Activated CD4-positive, alpha-beta T cell treated with anti-CD3 and anti-CD28 coated beads for 36 hours (primary cell): ENCODE data around the gene GATAD2B. TPM values are rescaled to one million over a fixed set of nuclear protein-coding genes. Genes with fewer than 3 reads are reported as not detected.

Experiments
- ATAC-seq: fragments of 200-7000 bp; cut with Tn5 transposase; one replicate; pipeline ENCODE4 v1.10.0; 2021; ENCODE audit warnings: mild to moderate bottlenecking, moderate library complexity
- CTCF ChIA-PET: fragments of 350-600 bp; sonication (Branson Sonifier 250); formaldehyde crosslinking; loops from one replicate; lab custom pipeline; 2021; ENCODE audit warnings: antibody characterized with exemption; lab: Charles Lee
- POLR2A ChIA-PET: fragments of 350-600 bp; sonication (Branson Sonifier 250); formaldehyde crosslinking; loops from one replicate; lab custom pipeline; 2021; ENCODE audit warnings: antibody characterized with exemption, inconsistent platforms; lab: Charles Lee
- DNase-seq: peaks from one replicate; pipeline ENCODE4 v3.0.0-alpha.2; 2020
- H3K27ac Mint-ChIP-seq: one replicate; pipeline ENCODE4 v1.8.0; 2021; ENCODE audit warnings: mixed read lengths
- H3K27me3 Mint-ChIP-seq: one replicate; pipeline ENCODE4 v1.8.0; 2021; ENCODE audit warnings: mixed read lengths
- H3K36me3 Mint-ChIP-seq: one replicate; pipeline ENCODE4 v1.8.0; 2021; ENCODE audit warnings: low read depth, mixed read lengths
- H3K4me1 Mint-ChIP-seq: one replicate; pipeline ENCODE4 v1.8.0; 2021; ENCODE audit warnings: mixed read lengths
- H3K4me3 Mint-ChIP-seq: one replicate; pipeline ENCODE4 v1.8.0; 2021; ENCODE audit warnings: mild to moderate bottlenecking, moderate library complexity, mixed read lengths
- H3K9me3 Mint-ChIP-seq: one replicate; pipeline ENCODE4 v1.8.0; 2021; ENCODE audit warnings: low read depth, mixed read lengths
- intact Hi-C, 2 experiments: fragments of 100-400 bp; cut with DNase I in 1 of 2; cut with micrococcal nuclease in 1 of 2; formaldehyde crosslinking; loops; one replicate each; pipeline versions ENCODE4 v1.14.2 to v1.15.1; 2022 to 2024; cut with DNase I, micrococcal nuclease
- total RNA-seq, 2 experiments: library from RNA; stranded (reverse); gene quantifications; one replicate each; pipeline ENCODE4 v1.2.3, GENCODE V29; 2021

GATAD2B gene
- total RNA-seq: 10 to 100 TPM; 57.0 to 63.9 TPM

GRCh38 chr1:153922972-153923925, at the start of gene GATAD2B:
GATAD2B (minus strand) TSS chr1:153922972; CDS start chr1:153828347, 94,625 bp downstream.
- Mint-ChIP-seq H3K4me1 (peaks cover 36% of the 10 kb centered on the region), H3K9me3 (no peaks in the 10 kb centered on the region), H3K27me3 (no peaks in the 10 kb centered on the region), H3K36me3 (peaks cover 12% of the 10 kb centered on the region), H3K27ac (peak within 1 kb of the TSS; percentile 97), H3K4me3 (peak within 1 kb of the TSS; percentile 89)
- ChIA-PET POLR2A (interaction anchor here (0.9 to 3.6 kb wide), 6 partner anchors 17 to 69 kb away, joined by 3 to 24 read pairs (median 6); partner anchors contain the start of genes DENND4B, RPS27 and SLC39A1), CTCF (interaction anchor here (0.5 to 4.1 kb wide), 13 partner anchors 12 to 1047 kb away, joined by 3 to 12 read pairs (median 3); partner anchors contain the start of genes RAB13, RPS27 and SHC1)
- DNase-seq: peak; percentile 99
- intact Hi-C loops: loop anchor here (1.0 to 5.0 kb wide), 21 partner anchors 21 to 684 kb away; partner anchors contain the start of genes CRTC2 (in 2 of the 2), RPS27 (in 2 of the 2), UBAP2L (in 2 of the 2) and CREB3L4 (in 1 of the 2)
- peak; percentile 94 for ATAC-seq

GRCh38 chr1:153970346-153970745, 47.6 kb upstream of the GATAD2B start:
- CTCF ChIA-PET: interaction anchor here (1.1 kb wide), 1 partner anchor 311 kb away, joined by 3 read pairs; no protein-coding TSS in a partner anchor
- intact Hi-C loops: no loop called here
- ATAC-seq (no peak), DNase-seq (no peak)
- Mint-ChIP-seq H3K27me3 (no peaks in the 10 kb centered on the region), H3K36me3 (peaks cover 26% of the 10 kb centered on the region), H3K9me3 (no peaks in the 10 kb centered on the region), H3K4me3 (no peak overlapping the region), H3K4me1 (peaks cover 38% of the 10 kb centered on the region), H3K27ac (no peak overlapping the region)
- POLR2A ChIA-PET: no interaction called here

GRCh38 chr1:153968972-153969371, 46.2 kb upstream of the GATAD2B start:
- H3K27ac Mint-ChIP-seq: no peak overlapping the region
- H3K4me1 Mint-ChIP-seq: peaks cover 38% of the 10 kb centered on the region
- no peak for ATAC-seq
- no peaks in the 10 kb centered on the region for H3K27me3 Mint-ChIP-seq
- intact Hi-C loops: loop anchor here (10.0 kb wide), 2 partner anchors 394 to 434 kb away; partner anchors contain the start of gene S100A6 (in 2 of the 2)
- H3K9me3 Mint-ChIP-seq: no peaks in the 10 kb centered on the region
- peaks cover 15% of the 10 kb centered on the region for H3K36me3 Mint-ChIP-seq
- no peak overlapping the region for H3K4me3 Mint-ChIP-seq
- ChIA-PET POLR2A (interaction anchor here (0.6 kb wide), 1 partner anchor 9 kb away, joined by 3 read pairs; the partner anchor contains the start of gene JTB), CTCF (interaction anchor here (0.9 kb wide), 1 partner anchor 10 kb away, joined by 3 read pairs; no protein-coding TSS in a partner anchor)
- DNase-seq: no peak

GRCh38 chr1:153968408-153968807, 45.6 kb upstream of the GATAD2B start:
- ChIA-PET POLR2A (interaction anchor here (3.3 kb wide), 1 partner anchor 9 kb away, joined by 49 read pairs; the partner anchor contains the start of gene JTB), CTCF (interaction anchor here (0.6 to 4.0 kb wide), 6 partner anchors 9 to 383 kb away, joined by 3 to 36 read pairs (median 16); partner anchors contain the start of genes DENND4B, JTB and RAB13)
- H3K9me3 Mint-ChIP-seq: no peaks in the 10 kb centered on the region
- peak overlapping the region; percentile 96 for H3K4me3 Mint-ChIP-seq
- no peak for ATAC-seq
- intact Hi-C loops: loop anchor here (10.0 kb wide), 2 partner anchors 394 to 434 kb away; partner anchors contain the start of gene S100A6 (in 2 of the 2)
- no peak overlapping the region for H3K27ac Mint-ChIP-seq
- peaks cover 18% of the 10 kb centered on the region for H3K36me3 Mint-ChIP-seq
- H3K27me3 Mint-ChIP-seq: no peaks in the 10 kb centered on the region
- H3K4me1 Mint-ChIP-seq: peaks cover 39% of the 10 kb centered on the region
- DNase-seq: no peak

GRCh38 chr1:153968000-153968363, 45.2 kb upstream of the GATAD2B start:
- intact Hi-C loops: loop anchor here (1.0 to 10.0 kb wide), 8 partner anchors 9 to 433 kb away; partner anchors contain the start of genes JTB (in 2 of the 2), RAB13 (in 2 of the 2), S100A6 (in 2 of the 2) and CRTC2 (in 1 of the 2)
- peak; percentile 43 for DNase-seq
- Mint-ChIP-seq H3K9me3 (no peaks in the 10 kb centered on the region), H3K27me3 (no peaks in the 10 kb centered on the region), H3K4me1 (peaks cover 39% of the 10 kb centered on the region), H3K4me3 (peak overlapping the region; percentile 96), H3K27ac (peak overlapping the region; percentile 96), H3K36me3 (peaks cover 16% of the 10 kb centered on the region)
- ChIA-PET CTCF (interaction anchor here (0.6 to 4.0 kb wide), 7 partner anchors 9 to 383 kb away, joined by 3 to 36 read pairs (median 4); partner anchors contain the start of genes DENND4B, JTB and RAB13), POLR2A (interaction anchor here (0.7 to 3.3 kb wide), 7 partner anchors 9 to 240 kb away, joined by 3 to 49 read pairs (median 8); partner anchors contain the start of genes CRTC2, DENND4B, INTS3 and JTB)
- ATAC-seq: no peak

- Mint-ChIP-seq H3K27me3 (no peaks in the 10 kb centered on the region), H3K27ac (peak within 1 kb of the TSS; percentile 96), H3K36me3 (peaks cover 12% of the 10 kb centered on the region), H3K4me3 (peak within 1 kb of the TSS; percentile 96), H3K9me3 (no peaks in the 10 kb centered on the region), H3K4me1 (peaks cover 38% of the 10 kb centered on the region)
- intact Hi-C loops: loop anchor here (1.0 to 10.0 kb wide), 8 partner anchors 9 to 433 kb away; partner anchors contain the start of genes JTB (in 2 of the 2), RAB13 (in 2 of the 2), S100A6 (in 2 of the 2) and CRTC2 (in 1 of the 2)
- POLR2A ChIA-PET: interaction anchor here (0.7 to 3.3 kb wide), 9 partner anchors 9 to 474 kb away, joined by 3 to 49 read pairs (median 5); partner anchors contain the start of genes CHTOP, CRTC2, DENND4B and INTS3
- peak; percentile 87 for ATAC-seq
- peak; percentile 91 for DNase-seq
- CTCF ChIA-PET: interaction anchor here (0.6 to 4.0 kb wide), 8 partner anchors 10 to 384 kb away, joined by 3 to 36 read pairs (median 5); partner anchors contain the start of genes DENND4B, JTB and RAB13
Measured at GRCh38 chr1:153967107-153967999, 44.6 kb upstream of the GATAD2B start, which contains the start of gene CREB3L4. CREB3L4 (plus strand) TSS chr1:153967902; CDS start chr1:153968526, 624 bp downstream.

- H3K27me3 Mint-ChIP-seq: no peaks in the 10 kb centered on the region
- intact Hi-C loops: loop anchor here (1.0 to 10.0 kb wide), 7 partner anchors 13 to 429 kb away; partner anchors contain the start of genes S100A6 (in 2 of the 2), DENND4B (in 1 of the 2), JTB (in 1 of the 2) and S100A2 (in 1 of the 2)
- no peaks in the 10 kb centered on the region for H3K9me3 Mint-ChIP-seq
- CTCF ChIA-PET: interaction anchor here (1.4 to 3.2 kb wide), 3 partner anchors 12 to 23 kb away, joined by 6 to 26 read pairs (median 12); partner anchors contain the start of genes JTB and RAB13
- POLR2A ChIA-PET: interaction anchor here (0.5 to 2.5 kb wide), 9 partner anchors 9 to 59 kb away, joined by 4 to 17 read pairs (median 6); partner anchors contain the start of genes DENND4B, GATAD2B, JTB and RPS27
- peak overlapping the region; percentile 94 for H3K27ac Mint-ChIP-seq
- H3K4me3 Mint-ChIP-seq: peak overlapping the region; percentile 81
- no peak for ATAC-seq
- H3K36me3 Mint-ChIP-seq: peaks cover 21% of the 10 kb centered on the region
- H3K4me1 Mint-ChIP-seq: peaks cover 48% of the 10 kb centered on the region
- no peak for DNase-seq
Measured at GRCh38 chr1:153963850-153964331, 41.1 kb upstream of the GATAD2B start.

GRCh38 chr1:153963030-153963849, 40.5 kb upstream of the GATAD2B start, which contains the start of gene SLC39A1:
SLC39A1 (minus strand) TSS chr1:153963537; CDS start chr1:153962715, 822 bp downstream.
- no peaks in the 10 kb centered on the region for H3K9me3 Mint-ChIP-seq
- DNase-seq: peak; percentile 97
- H3K4me3 Mint-ChIP-seq: peak within 1 kb of the TSS; percentile 81
- ChIA-PET CTCF (interaction anchor here (0.7 to 3.2 kb wide), 6 partner anchors 12 to 446 kb away, joined by 3 to 26 read pairs (median 6); partner anchors contain the start of genes JTB and RAB13), POLR2A (interaction anchor here (0.5 to 2.5 kb wide), 10 partner anchors 10 to 59 kb away, joined by 4 to 17 read pairs (median 6); partner anchors contain the start of genes DENND4B, GATAD2B, JTB and RPS27)
- peak within 1 kb of the TSS; percentile 94 for H3K27ac Mint-ChIP-seq
- H3K36me3 Mint-ChIP-seq: peaks cover 21% of the 10 kb centered on the region
- intact Hi-C loops: loop anchor here (1.0 to 10.0 kb wide), 7 partner anchors 14 to 428 kb away; partner anchors contain the start of genes S100A6 (in 2 of the 2), DENND4B (in 1 of the 2), JTB (in 1 of the 2) and S100A2 (in 1 of the 2)
- no peaks in the 10 kb centered on the region for H3K27me3 Mint-ChIP-seq
- peak; percentile 52 for ATAC-seq
- peaks cover 48% of the 10 kb centered on the region for H3K4me1 Mint-ChIP-seq
